ENCODE results near the gene ZAR1L. TPM values are rescaled to one million over a fixed set of nuclear protein-coding genes. Genes with fewer than 3 reads are reported as not detected.

ZAR1L gene
- total and polyA plus RNA-seq, 5 donors from 2014 or later = 0.16 TPM; not detected in 4

- Histone ChIP-seq H3K4me3 (ENCODE audit: low read depth, low read length) (no peak overlapping the region), H3K4me1 (ENCODE audit: control insufficient read depth, insufficient read depth, low read length, poor library complexity, severe bottlenecking) (no peaks in the 10 kb centered on the region), H3K9me3 (ENCODE audit: control insufficient read depth in 2 of 2, low read length in 2 of 2) (no peaks in the 10 kb centered on the region), H3K27ac (ENCODE audit: insufficient read depth, low read length, poor library complexity, severe bottlenecking) (no peak overlapping the region), H3K36me3 (ENCODE audit: control insufficient read depth, insufficient read depth, low read length) (no peaks in the 10 kb centered on the region), H3K27me3 (ENCODE audit: control insufficient read depth, insufficient read depth, low read length) (peaks cover 37% of the 10 kb centered on the region)
- no peaks in the 10 kb centered on the region for H3K4me1 Mint-ChIP-seq
- DNase-seq (no peak), ATAC-seq (ENCODE audit: low read depth in 2 of 2) (no peak)
- peaks cover 30% of the 10 kb centered on the region for H3K27me3 Mint-ChIP-seq
- H3K9me3 Mint-ChIP-seq = no peaks in the 10 kb centered on the region
- no peaks in the 10 kb centered on the region for H3K36me3 Mint-ChIP-seq
- H3K27ac Mint-ChIP-seq = no peak overlapping the region
- no peak overlapping the region for H3K4me3 Mint-ChIP-seq
These were observed 14.8 kb downstream of the ZAR1L start for GRCh38 chr13:32300406-32300805.

DNA sequence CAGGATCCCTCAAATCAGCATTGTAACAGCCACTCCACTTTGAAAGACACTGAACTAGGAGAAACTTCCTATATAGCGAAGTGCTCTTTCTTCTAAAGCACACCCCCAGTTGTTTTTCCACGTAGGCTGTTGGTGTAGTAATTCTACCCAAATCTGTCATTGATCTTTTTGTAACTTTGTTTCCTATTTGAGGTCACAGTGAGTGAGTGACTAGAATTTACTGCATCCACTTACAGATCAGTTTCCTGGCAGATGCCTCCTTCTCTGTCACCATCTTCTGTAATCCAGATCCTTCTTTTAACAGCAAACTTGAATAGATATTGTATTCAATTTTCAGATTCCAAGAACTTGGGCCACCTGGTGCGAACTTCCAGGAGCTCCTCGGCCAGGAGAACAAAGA, 15.3 kb downstream of the ZAR1L start:
- no peak overlapping the region for H3K27ac Mint-ChIP-seq
- no peaks in the 10 kb centered on the region for H3K36me3 Mint-ChIP-seq
- no peaks in the 10 kb centered on the region for H3K4me1 ChIP-seq (ENCODE audit: control insufficient read depth, insufficient read depth, low read length, poor library complexity, severe bottlenecking)
- no peaks in the 10 kb centered on the region for H3K9me3 Mint-ChIP-seq
- peaks cover 30% of the 10 kb centered on the region for H3K27me3 Mint-ChIP-seq
- H3K4me3 Mint-ChIP-seq = no peak overlapping the region
- no peaks in the 10 kb centered on the region for H3K9me3 ChIP-seq (ENCODE audit: control insufficient read depth in 2 of 2, low read length in 2 of 2)
- no peaks in the 10 kb centered on the region for H3K4me1 Mint-ChIP-seq
- DNase-seq (no peak), ATAC-seq (ENCODE audit: low read depth in 2 of 2) (no peak)
- no peaks in the 10 kb centered on the region for H3K36me3 ChIP-seq (ENCODE audit: control insufficient read depth, insufficient read depth, low read length)
- H3K27ac ChIP-seq (ENCODE audit: insufficient read depth, low read length, poor library complexity, severe bottlenecking) = no peak overlapping the region
- peaks cover 38% of the 10 kb centered on the region for H3K27me3 ChIP-seq (ENCODE audit: control insufficient read depth, insufficient read depth, low read length)
- H3K4me3 ChIP-seq (ENCODE audit: low read depth, low read length) = no peak overlapping the region

- Histone ChIP-seq H3K27me3 (ENCODE audit: control insufficient read depth, insufficient read depth, low read length) (peaks cover 38% of the 10 kb centered on the region), H3K9me3 (ENCODE audit: control insufficient read depth in 2 of 2, low read length in 2 of 2) (no peaks in the 10 kb centered on the region), H3K27ac (ENCODE audit: insufficient read depth, low read length, poor library complexity, severe bottlenecking) (no peak overlapping the region), H3K4me3 (ENCODE audit: low read depth, low read length) (no peak overlapping the region), H3K4me1 (ENCODE audit: control insufficient read depth, insufficient read depth, low read length, poor library complexity, severe bottlenecking) (no peaks in the 10 kb centered on the region), H3K36me3 (ENCODE audit: control insufficient read depth, insufficient read depth, low read length) (no peaks in the 10 kb centered on the region)
- DNase-seq (no peak), ATAC-seq (ENCODE audit: low read depth in 2 of 2) (no peak)
- Mint-ChIP-seq H3K9me3 (no peaks in the 10 kb centered on the region), H3K27me3 (peaks cover 30% of the 10 kb centered on the region), H3K4me1 (no peaks in the 10 kb centered on the region), H3K27ac (peak overlapping the region in 1 of 3 donors; percentile 34), H3K4me3 (no peak overlapping the region), H3K36me3 (no peaks in the 10 kb centered on the region)
These were observed 16.5 kb downstream of the ZAR1L start for GRCh38 chr13:32298695-32299094.

DNA sequence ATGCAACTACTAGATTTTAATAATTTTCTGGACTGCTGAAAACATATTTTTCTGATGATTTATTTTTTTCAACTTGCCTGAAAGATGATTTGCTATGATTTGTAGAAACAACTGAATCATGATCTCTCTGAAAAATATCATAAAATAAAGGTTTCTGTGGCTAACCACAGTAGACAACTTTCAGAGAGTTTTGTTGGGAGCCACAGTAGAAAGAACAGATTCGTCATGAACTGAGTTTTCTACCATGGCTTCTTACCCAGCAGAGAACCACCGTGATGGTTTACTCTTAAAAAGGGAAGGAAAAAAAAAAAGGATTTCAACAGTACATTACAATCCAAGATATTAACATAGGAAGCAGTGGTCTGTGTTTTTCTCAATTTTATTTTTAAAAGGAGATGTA, 18.0 kb downstream of the ZAR1L start:
- Mint-ChIP-seq H3K36me3 (no peaks in the 10 kb centered on the region), H3K27ac (no peak overlapping the region), H3K4me1 (no peaks in the 10 kb centered on the region), H3K27me3 (peaks cover 30% of the 10 kb centered on the region), H3K4me3 (no peak overlapping the region), H3K9me3 (no peaks in the 10 kb centered on the region)
- Histone ChIP-seq H3K36me3 (ENCODE audit: control insufficient read depth, insufficient read depth, low read length) (no peaks in the 10 kb centered on the region), H3K4me1 (ENCODE audit: control insufficient read depth, insufficient read depth, low read length, poor library complexity, severe bottlenecking) (no peaks in the 10 kb centered on the region), H3K27me3 (ENCODE audit: control insufficient read depth, insufficient read depth, low read length) (peaks cover 30% of the 10 kb centered on the region), H3K27ac (ENCODE audit: insufficient read depth, low read length, poor library complexity, severe bottlenecking) (no peak overlapping the region), H3K9me3 (ENCODE audit: control insufficient read depth in 2 of 2, low read length in 2 of 2) (no peaks in the 10 kb centered on the region), H3K4me3 (ENCODE audit: low read depth, low read length) (no peak overlapping the region)
- no peak for ATAC-seq (ENCODE audit: low read depth in 2 of 2)
- no peak for DNase-seq

- no peak overlapping the region for H3K4me3 ChIP-seq (ENCODE audit: low read depth, low read length)
- Mint-ChIP-seq H3K36me3 (no peaks in the 10 kb centered on the region), H3K27ac (no peak overlapping the region)
These were observed 29.6 kb downstream of the ZAR1L start for GRCh38 chr13:32285633-32285965.

DNA sequence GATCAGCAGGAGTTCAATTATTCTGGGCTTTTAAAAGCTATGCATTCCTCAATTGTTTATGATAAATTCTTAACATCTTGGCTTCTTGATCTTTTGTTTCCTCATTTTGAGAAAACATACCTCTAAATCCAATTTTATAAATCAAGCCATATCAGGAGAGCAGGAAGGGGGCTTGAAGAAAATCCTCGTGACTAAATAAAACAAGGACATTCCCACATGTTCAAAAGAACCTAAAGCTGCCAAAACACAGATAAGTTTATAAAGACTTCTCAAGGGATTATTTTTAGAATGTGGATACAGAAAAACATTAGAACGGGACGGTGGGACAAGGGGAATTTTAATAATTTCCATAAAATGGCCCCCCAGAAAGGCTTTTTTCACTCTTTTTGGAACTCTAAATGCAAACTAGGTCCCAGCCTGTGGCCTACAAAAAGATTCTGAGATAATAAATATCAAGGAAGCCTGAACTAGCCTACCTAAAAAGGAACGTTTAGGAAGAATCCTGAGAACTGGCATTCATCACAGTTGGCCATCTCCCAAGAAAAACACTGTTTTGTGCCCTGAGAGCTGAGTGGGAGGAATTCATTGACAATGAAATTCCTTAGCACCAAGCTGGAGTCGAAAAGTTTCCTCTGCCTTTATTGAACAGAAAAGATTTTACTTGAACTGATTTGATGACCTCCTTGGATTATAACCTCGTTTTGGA, 30.1 kb downstream of the ZAR1L start:
- Histone ChIP-seq H3K27me3 (ENCODE audit: control insufficient read depth, insufficient read depth, low read length) (peaks cover 9% of the 10 kb centered on the region), H3K27ac (ENCODE audit: insufficient read depth, low read length, poor library complexity, severe bottlenecking) (no peak overlapping the region), H3K9me3 (ENCODE audit: control insufficient read depth in 2 of 2, low read length in 2 of 2) (no peaks in the 10 kb centered on the region), H3K4me3 (ENCODE audit: low read depth, low read length) (no peak overlapping the region), H3K36me3 (ENCODE audit: control insufficient read depth, insufficient read depth, low read length) (no peaks in the 10 kb centered on the region), H3K4me1 (ENCODE audit: control insufficient read depth, insufficient read depth, low read length, poor library complexity, severe bottlenecking) (no peaks in the 10 kb centered on the region)
- DNase-seq (no peak), ATAC-seq (ENCODE audit: low read depth in 2 of 2) (no peak)
- Mint-ChIP-seq H3K27ac (no peak overlapping the region), H3K4me3 (no peak overlapping the region), H3K36me3 (no peaks in the 10 kb centered on the region), H3K4me1 (no peaks in the 10 kb centered on the region), H3K27me3 (peaks cover 8% of the 10 kb centered on the region), H3K9me3 (peaks cover 0 to 2% (median 0%) of the 10 kb centered on the region in 7 donors)

More at GRCh38 chr13:32285633-32285965, 29.6 kb downstream of the ZAR1L start:
- H3K4me3 Mint-ChIP-seq = no peak overlapping the region
- peaks cover 0 to 2% (median 0%) of the 10 kb centered on the region in 7 donors for H3K9me3 Mint-ChIP-seq
- Histone ChIP-seq H3K4me1 (ENCODE audit: control insufficient read depth, insufficient read depth, low read length, poor library complexity, severe bottlenecking) (no peaks in the 10 kb centered on the region), H3K36me3 (ENCODE audit: control insufficient read depth, insufficient read depth, low read length) (no peaks in the 10 kb centered on the region), H3K27ac (ENCODE audit: insufficient read depth, low read length, poor library complexity, severe bottlenecking) (no peak overlapping the region), H3K9me3 (ENCODE audit: control insufficient read depth in 2 of 2, low read length in 2 of 2) (no peaks in the 10 kb centered on the region), H3K27me3 (ENCODE audit: control insufficient read depth, insufficient read depth, low read length) (peaks cover 9% of the 10 kb centered on the region)
- DNase-seq (no peak), ATAC-seq (ENCODE audit: low read depth in 2 of 2) (no peak)
- H3K4me1 Mint-ChIP-seq = no peaks in the 10 kb centered on the region
- H3K27me3 Mint-ChIP-seq = peaks cover 8% of the 10 kb centered on the region

- Mint-ChIP-seq H3K4me1 (no peaks in the 10 kb centered on the region), H3K9me3 (peaks cover 0 to 2% (median 0%) of the 10 kb centered on the region in 7 donors), H3K4me3 (no peak overlapping the region), H3K27ac (no peak overlapping the region), H3K27me3 (peaks cover 8% of the 10 kb centered on the region), H3K36me3 (no peaks in the 10 kb centered on the region)
- no peak overlapping the region for H3K4me3 ChIP-seq (ENCODE audit: low read depth, low read length)
- H3K36me3 ChIP-seq (ENCODE audit: control insufficient read depth, insufficient read depth, low read length) = no peaks in the 10 kb centered on the region
- DNase-seq (no peak), ATAC-seq (ENCODE audit: low read depth in 2 of 2) (no peak)
- H3K9me3 ChIP-seq (ENCODE audit: control insufficient read depth in 2 of 2, low read length in 2 of 2) = no peaks in the 10 kb centered on the region
- peaks cover 6% of the 10 kb centered on the region for H3K27me3 ChIP-seq (ENCODE audit: control insufficient read depth, insufficient read depth, low read length)
- H3K4me1 ChIP-seq (ENCODE audit: control insufficient read depth, insufficient read depth, low read length, poor library complexity, severe bottlenecking) = no peaks in the 10 kb centered on the region
- H3K27ac ChIP-seq (ENCODE audit: insufficient read depth, low read length, poor library complexity, severe bottlenecking) = no peak overlapping the region
These were observed 33.0 kb downstream of the ZAR1L start for GRCh38 chr13:32282096-32282711.

- peaks cover 0 to 2% (median 0%) of the 10 kb centered on the region in 7 donors for H3K9me3 Mint-ChIP-seq
- H3K27ac ChIP-seq (ENCODE audit: insufficient read depth, low read length, poor library complexity, severe bottlenecking) = no peak overlapping the region
- H3K4me3 ChIP-seq (ENCODE audit: low read depth, low read length) = no peak overlapping the region
- no peaks in the 10 kb centered on the region for H3K36me3 Mint-ChIP-seq
- no peaks in the 10 kb centered on the region for H3K36me3 ChIP-seq (ENCODE audit: control insufficient read depth, insufficient read depth, low read length)
- no peak overlapping the region for H3K4me3 Mint-ChIP-seq
- no peak for ATAC-seq (ENCODE audit: low read depth in 2 of 2)
- no peak for DNase-seq
- H3K27me3 ChIP-seq (ENCODE audit: control insufficient read depth, insufficient read depth, low read length) = peaks cover 6% of the 10 kb centered on the region
- peaks cover 8% of the 10 kb centered on the region for H3K27me3 Mint-ChIP-seq
- H3K4me1 Mint-ChIP-seq = no peaks in the 10 kb centered on the region
- no peaks in the 10 kb centered on the region for H3K9me3 ChIP-seq (ENCODE audit: control insufficient read depth in 2 of 2, low read length in 2 of 2)
- no peak overlapping the region for H3K27ac Mint-ChIP-seq
- H3K4me1 ChIP-seq (ENCODE audit: control insufficient read depth, insufficient read depth, low read length, poor library complexity, severe bottlenecking) = no peaks in the 10 kb centered on the region
These were observed 34.1 kb downstream of the ZAR1L start for GRCh38 chr13:32281096-32281495.

Measured in CD4-positive, CD25-positive, alpha-beta regulatory T cell (primary cell).